HG03280 (cell line): ENCODE results near the gene CDKN1A.
A peak's percentile ranks its signal among the peaks of the same experiment; 100 is the strongest.

Experiments used
- ATAC-seq: cut with Tn5 transposase; IDR thresholded peaks from one replicate; pipeline ENCODE4 v1.9.1; 2021; ENCODE audit warnings: mild to moderate bottlenecking, moderate library complexity; ENCODE audit not compliant: unreplicated experiment

CDKN1A gene

DNA sequence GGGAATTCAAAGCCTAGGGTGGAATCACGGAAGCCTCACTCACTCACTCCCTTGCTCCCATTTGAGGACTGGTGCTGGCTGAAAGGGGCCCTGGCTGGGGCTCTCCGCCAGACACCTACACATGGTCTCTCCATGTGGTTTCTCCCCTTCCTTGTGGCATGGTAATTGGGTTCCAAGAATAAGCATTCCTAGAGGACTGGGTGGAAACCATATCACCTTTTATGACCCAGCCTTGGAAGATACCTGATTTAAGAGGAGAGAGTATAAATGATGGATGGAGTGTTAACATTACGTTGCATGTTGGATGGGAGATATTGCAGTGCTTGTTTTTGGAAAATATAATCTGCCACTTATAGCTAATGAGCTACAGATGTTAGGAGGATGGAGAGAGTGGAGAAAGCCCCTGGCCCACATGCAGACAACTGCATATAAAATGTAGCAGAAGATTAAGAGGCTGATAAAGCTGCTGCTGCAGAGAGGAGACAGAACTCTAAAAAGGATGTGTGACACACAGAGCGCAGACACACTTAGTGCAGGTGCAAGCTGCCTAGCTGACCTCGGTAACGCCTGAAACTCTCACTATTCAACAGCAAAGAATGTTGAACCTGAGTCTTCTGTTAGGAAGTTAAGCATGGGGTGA lies 23.3 kb upstream of the CDKN1A start:
- ATAC-seq, result no peak

DNA sequence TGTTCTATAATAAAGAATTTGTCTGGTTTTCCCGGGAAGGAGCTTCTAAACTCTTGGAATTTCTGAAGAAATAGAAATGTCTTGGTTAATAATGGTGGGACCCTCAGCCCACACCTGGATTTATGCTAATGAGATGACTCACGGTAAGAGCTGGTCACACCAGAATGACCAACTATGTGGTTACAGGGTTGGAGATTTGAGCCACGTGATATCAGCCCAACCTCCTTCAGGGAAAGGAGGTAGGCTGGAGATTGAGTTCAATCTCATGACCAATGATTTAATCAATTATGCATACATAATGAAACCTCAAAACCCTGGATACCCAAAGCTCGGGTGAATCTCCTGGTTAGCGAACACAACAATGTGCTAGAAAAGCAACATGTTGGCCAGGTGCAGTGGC lies 22.1 kb upstream of the CDKN1A start:
- no peak for ATAC-seq

DNA sequence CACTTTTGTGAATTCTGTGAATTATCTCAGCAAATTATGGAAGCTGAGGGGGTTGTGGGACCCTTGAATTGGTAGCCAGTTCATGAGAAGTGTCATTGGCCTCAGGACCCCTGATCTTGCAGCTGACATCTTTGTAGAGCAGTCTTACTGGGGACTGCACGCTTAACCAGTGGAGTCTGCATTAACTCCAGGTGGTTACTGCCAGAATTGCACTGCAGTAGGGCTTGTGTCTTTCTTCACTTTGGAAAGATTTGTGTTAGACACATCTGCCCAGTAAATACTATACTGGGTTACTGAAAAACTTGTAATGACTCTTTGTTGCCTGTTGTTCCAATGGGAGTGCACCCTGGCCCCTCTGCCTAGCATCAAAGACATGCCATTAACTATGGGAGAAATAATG lies 21.2 kb upstream of the CDKN1A start:
- ATAC-seq, result no peak

DNA sequence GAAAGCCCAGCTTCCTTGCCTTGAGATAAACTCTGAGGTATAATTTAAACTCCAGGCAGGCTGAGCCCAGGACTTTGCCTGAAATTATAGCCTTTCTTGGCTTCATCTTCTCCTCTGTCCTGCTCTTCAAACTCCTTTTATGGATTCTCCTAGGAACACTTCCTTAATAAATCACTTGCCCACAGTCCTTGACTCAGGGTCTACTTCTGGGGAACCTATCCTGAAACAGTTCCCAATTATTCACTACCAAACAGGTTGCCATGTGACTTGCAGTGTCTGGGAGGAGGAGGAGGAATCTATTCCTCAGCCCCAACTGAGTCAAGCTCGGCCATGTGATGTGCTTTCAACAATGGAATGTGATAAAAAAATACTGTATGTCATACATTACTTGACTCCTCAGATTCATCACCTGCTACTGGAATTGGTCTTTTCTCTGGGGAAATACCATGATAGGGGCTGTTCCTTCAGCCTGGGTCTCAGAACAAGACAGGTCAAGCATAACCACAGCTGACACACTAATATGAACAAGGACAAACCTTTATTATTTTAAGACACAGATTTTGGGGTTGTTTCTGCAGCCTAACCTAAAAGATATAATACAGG lies 20.5 kb upstream of the CDKN1A start:
- no peak for ATAC-seq

DNA sequence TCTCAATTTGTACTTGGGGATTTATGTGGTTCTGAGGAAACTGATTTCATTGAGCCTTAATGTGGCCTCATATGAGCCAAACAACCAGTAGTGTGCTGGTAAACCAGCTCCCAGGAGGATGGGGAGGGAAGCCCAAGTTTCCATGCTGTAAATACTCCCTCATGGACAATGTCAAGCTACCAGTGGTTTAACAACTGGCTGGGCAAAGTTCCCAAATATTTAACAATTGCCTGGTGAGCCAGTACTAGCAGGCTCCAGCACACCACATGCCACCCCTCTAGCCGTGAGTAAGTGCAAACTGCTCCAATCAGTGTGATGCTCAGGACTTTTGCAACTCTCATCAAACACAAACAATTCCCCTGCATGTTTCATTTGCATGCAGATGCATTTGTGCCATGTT lies 19.2 kb upstream of the CDKN1A start:
- no peak for ATAC-seq

DNA sequence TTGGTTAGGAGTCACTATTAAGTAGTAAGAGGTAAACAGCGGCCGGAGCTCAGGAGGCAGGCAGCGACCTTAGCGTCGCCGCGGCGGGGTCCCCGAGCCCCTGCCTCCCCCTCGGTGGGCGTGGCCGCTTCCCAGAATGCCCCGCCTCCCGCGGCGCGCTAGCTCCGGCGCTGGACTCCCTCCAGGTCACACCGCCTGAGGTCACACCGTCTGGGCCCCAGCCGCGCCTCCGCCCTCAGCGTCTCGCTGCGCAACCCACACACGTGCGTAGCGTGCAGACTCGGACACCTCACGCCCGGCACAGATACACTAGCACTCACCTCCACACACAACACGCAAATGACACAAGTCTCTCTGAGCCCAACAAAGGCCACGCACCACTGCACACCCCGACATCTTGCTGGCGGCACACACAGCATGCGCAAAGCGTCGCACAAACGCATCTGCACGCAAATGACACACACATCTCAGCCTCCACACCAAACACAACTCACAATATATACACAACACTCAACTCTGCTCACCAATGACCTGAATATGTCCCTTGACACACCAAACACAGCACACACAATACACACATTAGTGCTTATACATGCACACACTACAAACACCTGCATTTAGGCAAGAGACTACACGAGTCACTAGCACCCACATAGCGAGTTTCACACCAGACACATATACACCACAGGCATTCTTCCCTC lies 17.6 kb upstream of the CDKN1A start:
- ATAC-seq, result no peak

DNA sequence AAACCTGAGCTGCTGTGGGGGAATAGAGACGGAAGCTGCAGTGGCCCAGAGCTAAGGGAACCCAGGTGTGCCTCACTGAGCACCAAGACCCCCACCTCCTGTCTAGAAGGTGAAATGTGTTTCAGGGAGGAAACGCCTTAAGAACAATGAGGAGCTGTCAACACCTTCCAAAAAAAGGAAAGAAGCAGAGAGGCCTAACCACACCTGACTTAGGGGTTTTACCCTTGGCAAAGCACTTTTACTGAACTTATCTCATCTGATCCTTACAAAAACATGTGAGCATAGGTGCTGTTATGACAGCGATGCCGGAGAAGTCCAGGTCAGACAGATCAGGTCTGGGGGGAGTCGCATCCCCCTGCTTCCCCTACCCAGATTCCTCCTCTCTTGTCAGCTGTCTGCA lies 16.1 kb upstream of the CDKN1A start:
- no peak for ATAC-seq

DNA sequence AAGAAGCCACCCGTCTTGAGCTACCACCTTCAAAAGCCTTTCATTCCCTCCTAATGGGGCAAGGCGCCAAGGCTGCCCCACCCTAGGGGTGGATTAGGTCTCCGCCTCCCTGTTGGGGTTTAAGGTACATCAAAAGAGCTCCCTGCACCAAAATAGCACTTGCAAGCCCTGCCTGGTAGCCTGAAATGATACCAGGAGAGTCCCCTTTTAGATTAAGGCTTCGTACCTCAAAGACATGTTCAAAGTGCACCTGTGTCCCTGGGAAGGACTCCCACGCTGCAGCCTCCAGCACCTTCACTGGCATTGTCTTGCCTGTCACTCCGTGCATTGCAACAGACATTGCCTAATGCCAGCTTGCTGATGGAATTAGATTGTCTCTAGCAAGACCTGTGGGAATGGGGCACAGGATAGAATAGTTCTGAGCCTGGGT lies 15.7 kb upstream of the CDKN1A start:
- no peak for ATAC-seq

DNA sequence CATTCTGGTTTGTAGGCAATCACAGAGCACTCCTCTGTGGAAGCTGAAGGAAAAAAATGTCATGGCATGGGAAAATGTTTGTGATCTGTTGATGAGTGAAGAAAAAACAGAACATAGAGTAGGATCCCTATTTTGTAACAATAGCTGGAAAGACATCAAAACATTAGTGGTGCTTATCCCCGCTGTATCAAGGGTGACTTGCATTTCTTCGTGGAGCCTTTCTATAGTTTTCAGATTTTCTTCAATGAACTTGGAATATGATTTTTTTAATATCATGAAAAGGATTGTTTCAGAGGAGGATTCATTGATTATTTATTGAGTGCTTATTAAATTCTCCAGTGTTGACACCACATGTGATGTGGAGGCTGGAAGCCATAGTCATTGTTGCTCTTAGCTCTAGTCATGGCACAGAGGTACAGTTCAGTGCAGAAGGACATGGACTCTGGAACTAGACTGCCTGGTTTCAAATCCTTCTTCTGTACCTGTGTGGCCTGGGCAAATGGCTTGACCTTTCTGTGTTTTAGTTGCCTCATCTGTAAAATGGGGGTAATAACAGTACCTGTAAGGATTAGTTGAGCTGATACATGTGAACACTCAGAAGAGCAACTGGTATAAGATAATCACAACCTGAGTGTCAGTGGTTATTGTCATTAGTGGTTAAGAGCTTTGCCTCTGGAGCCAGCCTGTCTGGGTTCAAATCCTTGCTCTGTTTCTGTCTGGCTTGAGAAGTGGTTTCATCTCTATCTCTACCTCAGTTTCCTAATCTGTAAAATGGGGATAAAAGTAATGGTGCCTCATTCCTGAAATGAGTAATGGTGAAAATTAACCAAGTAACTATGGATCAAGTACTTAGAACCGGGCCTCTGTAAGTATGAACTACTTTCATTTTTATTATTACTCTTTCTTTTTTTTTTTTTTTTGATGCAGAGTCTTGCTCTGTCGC lies 14.7 kb upstream of the CDKN1A start:
- ATAC-seq, result no peak

DNA sequence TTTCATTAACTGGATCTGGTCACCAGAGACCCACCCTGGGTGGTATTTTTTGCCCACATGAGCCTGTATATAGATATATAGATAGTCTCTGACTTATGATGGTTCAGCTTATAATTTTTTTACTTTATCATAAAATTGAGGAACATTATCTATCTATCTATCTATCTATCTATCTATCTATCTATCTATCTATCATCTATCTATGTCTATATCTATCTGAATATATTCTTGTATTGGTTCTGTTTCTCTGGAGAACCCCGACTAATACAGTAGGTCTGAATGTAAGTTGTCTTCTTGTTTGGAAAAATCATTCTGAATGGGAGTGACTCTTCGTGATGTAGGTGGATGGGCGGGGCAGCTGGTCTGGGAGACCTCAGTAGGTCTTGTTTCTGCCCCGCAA lies 13.3 kb upstream of the CDKN1A start:
- no peak for ATAC-seq

DNA sequence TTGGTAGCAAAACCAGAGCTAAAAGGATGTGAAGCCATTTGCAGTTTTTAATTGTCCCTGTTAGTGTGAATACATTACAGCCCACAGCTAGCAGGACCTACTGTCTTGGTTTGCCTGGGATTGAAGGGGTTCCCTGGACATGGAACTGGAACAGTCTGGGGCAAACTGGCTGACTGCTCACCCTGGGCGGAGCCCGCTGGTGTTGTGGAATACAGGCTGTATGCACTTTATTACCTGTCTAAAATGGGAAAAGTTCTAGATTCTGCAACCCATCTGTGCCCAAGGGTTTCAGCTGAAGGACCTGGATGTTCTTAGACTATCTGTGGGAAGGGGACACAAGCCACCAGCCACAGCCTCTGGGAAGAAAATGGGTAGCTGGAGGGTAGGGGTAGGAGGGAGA lies 12.2 kb upstream of the CDKN1A start:
- ATAC-seq, result no peak

DNA sequence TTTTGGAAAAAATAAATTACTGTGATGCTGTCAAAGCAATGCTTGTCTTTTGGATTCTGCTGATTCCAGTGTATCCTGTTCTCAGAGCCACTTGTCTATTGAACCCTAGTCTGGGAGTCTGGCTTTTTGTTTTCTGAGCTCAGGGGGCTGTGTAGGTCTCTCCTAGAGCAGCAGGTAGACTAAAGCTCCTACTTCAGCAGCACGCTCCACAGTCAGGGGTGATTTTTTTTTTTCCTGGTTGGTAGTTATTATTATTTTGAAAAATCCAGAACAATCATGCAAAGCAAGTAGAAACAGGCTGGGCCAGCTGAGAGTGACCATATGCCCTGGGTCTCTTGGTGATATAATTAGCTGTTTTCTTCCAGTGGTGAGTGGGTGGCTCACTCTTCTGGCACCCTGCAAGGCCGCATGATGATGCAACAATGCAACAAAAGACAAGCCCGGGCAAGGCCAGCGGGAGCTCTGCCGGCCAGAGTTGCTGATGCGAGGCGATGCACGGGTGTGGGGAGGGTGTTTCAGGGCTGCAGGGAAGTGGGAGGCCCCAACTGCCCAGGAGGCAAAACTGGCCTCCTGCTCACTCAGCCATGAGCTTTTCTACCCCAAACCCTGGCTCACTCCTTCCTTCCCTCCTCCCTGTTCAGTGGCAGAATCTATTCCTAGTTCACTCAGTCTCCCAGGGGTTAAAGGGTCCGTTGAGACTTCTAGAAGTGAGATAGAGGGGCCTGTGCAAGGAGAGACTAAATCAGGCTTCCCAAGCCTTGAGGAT lies 11.5 kb upstream of the CDKN1A start:
- ATAC-seq, result peak; percentile 76

DNA sequence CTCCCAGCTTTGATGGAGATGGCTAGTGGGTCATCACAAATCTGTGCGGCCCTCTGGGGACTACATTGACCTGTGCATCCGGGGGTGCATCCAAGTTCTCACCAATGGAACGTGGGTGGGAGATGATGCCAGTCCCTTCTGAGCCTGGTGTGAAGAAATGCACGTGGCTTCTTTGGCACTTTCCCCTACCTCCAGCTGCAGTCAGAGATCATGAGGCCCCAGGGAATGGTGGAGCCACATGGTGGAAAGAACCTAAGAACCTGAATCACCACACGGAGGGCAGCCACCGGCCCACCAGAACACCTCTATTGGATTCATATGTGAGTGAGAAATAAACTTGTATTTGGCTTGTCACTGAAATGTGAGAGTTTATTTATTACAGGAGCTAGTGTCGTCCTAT lies 9.9 kb upstream of the CDKN1A start:
- no peak for ATAC-seq

DNA sequence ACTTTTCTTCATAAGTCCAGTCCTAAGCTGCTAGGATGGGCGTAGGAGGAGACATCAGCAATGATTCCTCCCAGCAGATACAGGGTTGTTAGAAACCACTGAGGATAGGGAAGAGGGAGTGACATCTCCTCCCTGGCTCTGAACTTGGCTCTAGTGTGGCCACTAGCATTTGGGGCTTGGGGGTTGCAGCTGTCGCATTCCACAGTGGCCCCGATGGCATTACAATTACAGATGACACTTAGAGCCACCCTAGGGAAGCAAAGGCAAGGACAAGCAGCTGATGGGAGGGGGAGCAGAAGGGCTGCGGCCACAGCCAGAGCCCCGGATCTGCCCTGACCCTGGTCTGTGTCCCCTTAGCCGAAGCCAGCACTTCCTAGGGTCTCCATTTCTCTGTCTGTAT lies 9.5 kb upstream of the CDKN1A start:
- no peak for ATAC-seq

DNA sequence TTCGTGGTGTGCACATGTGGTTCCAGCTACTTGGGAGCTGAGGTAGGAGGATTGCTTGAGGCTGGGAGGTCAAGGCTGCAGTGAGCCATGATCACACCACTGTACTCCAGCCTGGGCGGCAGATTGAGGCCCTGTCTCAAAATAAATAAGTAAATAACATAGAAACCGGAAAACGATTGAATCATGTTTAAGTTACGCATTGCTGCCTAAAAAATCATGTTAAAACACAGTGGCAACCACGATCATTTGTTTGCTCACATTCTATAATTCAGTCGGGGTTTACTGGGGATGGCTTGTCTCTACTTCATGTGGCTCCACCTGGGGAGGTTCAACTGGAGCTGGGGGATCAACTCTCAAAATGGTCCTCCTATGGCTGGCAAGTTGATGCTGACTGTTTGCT lies 8.2 kb upstream of the CDKN1A start:
- ATAC-seq, result no peak

DNA sequence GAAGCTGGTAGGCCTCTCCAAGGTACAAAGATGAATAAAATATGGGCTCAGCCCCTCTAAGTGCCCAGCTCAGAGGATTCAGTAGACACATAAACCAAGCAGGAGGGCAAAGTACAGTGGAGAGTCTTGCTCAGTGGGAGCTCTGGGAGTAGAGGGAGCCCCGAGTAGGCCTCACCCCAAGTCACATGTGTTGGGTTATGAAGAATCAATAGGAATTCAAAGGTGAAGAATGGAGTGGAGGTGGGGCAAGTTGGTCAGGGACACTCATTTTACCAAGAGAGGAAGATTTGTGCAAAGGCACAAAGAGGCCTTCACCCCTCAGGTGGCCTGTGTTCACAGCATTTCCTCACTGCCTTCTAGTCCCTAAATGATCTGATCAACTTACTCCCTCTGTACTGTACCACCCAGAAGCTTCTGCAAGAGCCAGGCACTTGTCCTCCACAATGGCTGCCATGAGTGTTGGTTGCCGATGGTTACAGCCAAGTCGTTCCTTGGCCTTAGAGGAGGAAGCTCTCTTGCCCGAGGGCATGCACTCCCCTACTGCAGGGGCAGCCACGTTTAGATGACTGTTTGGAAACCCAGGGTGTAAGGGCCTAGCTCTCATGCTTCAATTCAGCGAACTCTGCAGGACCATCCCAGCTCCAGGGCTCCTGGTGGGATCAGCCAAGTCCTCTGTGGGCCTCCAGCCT lies 6.7 kb upstream of the CDKN1A start:
- ATAC-seq, result no peak

DNA sequence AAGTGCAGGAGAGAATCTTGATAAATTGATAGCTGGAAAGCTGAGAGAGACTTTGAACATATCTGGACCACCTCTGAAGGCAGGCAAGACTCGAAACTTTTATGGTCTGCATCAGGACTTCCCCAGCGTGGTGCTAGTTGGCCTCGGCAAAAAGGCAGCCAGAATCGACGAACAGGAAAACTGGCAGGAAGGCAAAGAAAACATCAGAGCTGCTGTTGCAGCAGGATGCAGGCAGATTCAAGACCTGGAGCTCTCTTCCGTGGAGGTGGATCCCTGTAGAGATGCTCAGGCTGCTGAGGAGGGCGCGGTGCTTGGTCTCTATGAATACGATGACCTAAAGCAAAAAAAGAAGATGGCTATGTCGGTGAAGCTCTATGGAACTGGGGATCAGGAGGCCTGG lies 4.6 kb upstream of the CDKN1A start:
- no peak for ATAC-seq

DNA sequence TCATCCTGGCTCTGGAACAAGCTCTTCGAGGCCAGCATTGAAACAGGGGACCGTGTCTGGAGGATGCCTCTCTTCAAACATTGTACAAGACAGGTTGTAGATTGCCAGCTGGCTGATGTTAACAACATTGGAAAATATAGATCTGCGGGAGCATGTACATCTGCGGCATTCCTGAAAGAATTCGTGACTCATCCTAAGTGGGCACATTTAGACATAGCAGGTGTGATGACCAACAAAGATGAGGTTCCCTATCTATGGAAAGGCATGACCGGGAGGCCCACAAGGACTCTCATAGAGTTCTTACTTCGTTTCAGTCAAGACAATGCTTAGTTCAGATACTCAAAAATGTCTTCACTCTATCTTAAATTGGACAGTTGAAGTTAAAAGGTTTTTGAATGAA lies 3.6 kb upstream of the CDKN1A start:
- no peak for ATAC-seq

DNA sequence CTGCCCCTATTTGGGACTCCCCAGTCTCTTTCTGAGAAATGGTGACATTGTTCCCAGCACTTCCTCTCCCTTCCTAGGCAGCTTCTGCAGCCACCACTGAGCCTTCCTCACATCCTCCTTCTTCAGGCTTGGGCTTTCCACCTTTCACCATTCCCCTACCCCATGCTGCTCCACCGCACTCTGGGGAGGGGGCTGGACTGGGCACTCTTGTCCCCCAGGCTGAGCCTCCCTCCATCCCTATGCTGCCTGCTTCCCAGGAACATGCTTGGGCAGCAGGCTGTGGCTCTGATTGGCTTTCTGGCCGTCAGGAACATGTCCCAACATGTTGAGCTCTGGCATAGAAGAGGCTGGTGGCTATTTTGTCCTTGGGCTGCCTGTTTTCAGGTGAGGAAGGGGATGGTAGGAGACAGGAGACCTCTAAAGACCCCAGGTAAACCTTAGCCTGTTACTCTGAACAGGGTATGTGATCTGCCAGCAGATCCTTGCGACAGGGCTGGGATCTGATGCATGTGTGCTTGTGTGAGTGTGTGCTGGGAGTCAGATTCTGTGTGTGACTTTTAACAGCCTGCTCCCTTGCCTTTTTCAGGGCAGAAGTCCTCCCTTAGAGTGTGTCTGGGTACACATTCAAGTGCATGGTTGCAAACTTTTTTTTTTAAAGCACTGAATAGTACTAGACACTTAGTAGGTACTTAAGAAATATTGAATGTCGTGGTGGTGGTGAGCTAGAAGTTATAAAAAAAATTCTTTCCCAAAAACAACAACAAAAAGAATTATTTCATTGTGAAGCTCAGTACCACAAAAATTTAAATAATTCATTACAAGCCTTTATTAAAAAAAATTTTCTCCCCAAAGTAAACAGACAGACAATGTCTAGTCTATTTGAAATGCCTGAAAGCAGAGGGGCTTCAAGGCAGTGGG lies 2.1 kb upstream of the CDKN1A start:
- ATAC-seq, result no peak
